ENCODE measurements around the gene PRSS22. TPM values are rescaled to one million over a fixed set of nuclear protein-coding genes. Genes with fewer than 3 reads are reported as not detected.

The PRSS22 gene
- total and polyA plus RNA-seq, 2 experiments from 2014 or later = 1.3 to 2.0 TPM

DNA sequence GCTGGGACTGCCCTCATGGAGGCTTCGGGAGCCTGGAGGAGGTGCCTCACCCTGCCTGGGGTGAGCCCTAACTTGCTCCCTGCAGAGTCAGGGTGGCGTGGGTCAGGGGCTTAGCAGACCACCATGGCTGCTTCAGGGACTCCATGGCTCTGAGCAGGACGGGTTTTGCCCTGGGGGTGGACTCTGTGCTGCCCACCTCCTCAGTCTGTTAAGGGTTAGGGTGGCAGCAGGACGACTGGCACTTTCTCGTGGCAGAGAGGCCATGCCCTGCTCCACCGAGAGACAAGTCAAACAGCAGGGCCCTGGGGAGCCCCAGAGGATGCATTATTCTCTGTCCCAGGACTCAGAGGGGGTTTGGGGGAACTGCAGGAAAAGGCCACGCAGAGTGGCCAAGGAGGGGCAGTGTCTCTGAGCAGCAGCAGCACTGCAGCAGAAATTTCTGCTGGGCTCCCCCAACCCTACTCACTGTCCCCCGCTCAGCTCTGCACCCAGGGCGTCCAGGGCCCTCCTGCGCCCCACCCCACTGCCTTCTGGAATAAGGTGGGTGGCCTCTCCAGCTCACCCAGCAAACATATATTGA lies 1.8 kb upstream of the PRSS22 start:
- Mint-ChIP-seq H3K4me3 (no peak overlapping the region), H3K36me3 (ENCODE audit: low read depth) (peaks cover 4% of the 10 kb centered on the region; the same call in 2 of the 3 replicates), H3K27me3 (ENCODE audit: insufficient read depth, low read depth, poor library complexity) (peaks cover 19% of the 10 kb centered on the region), H3K9me3 (peaks cover 14% of the 10 kb centered on the region), H3K27ac (no peak overlapping the region), H3K4me1 (peaks cover 3% of the 10 kb centered on the region)
- Histone ChIP-seq H3K4me2 (no peak overlapping the region), H3K9me2 (ENCODE audit: insufficient read depth) (no peaks in the 10 kb centered on the region), H3K27me3 (ENCODE audit: insufficient read depth) (peaks cover 28% of the 10 kb centered on the region), H3K4me3 (no peak overlapping the region), H2AFZ (no peak overlapping the region), H3K79me2 (replicated peaks; ENCODE audit: insufficient read depth) (no peaks in the 10 kb centered on the region), H3K27ac (ENCODE audit: low read depth) (no peak overlapping the region), H3K36me3 (ENCODE audit: insufficient read depth) (no peaks in the 10 kb centered on the region), H4K20me1 (replicated peaks; ENCODE audit: insufficient read depth) (no peaks in the 10 kb centered on the region), H3K4me1 (ENCODE audit: insufficient read depth) (peaks cover 3% of the 10 kb centered on the region; the same call in 1 of the 2 replicates), H3F3A (replicated peaks; ENCODE audit: low read depth) (no peaks in the 10 kb centered on the region)
- ATAC-seq = no peak
- TF ChIP-seq ZNF331 (CRISPR knock-in tag; IDR thresholded peaks at IDR 0.05; ENCODE audit: low read depth) (no peak), JUNB (IDR thresholded peaks at IDR 0.05; ENCODE audit: unreplicated experiment) (no peak), STAT1 (IDR thresholded peaks at IDR 0.05; ENCODE audit: unreplicated experiment) (no peak), NANOG (IDR thresholded peaks at IDR 0.05; ENCODE audit: borderline replicate concordance) (no peak), CREB1 (CRISPR knock-in tag; IDR thresholded peaks at IDR 0.05; ENCODE audit: low read depth) (no peak), EZH2phosphoT487 (IDR thresholded peaks at IDR 0.05; ENCODE audit: unreplicated experiment) (no peak), EZH2 (IDR thresholded peaks at IDR 0.05; ENCODE audit: low read depth, unreplicated experiment) (no peak), POLR2AphosphoS5 (IDR thresholded peaks at IDR 0.05; ENCODE audit: low read depth) (no peak), ZNF114 (CRISPR knock-in tag; IDR thresholded peaks at IDR 0.05) (no peak)
- TF ChIP-seq, protein P1, sequence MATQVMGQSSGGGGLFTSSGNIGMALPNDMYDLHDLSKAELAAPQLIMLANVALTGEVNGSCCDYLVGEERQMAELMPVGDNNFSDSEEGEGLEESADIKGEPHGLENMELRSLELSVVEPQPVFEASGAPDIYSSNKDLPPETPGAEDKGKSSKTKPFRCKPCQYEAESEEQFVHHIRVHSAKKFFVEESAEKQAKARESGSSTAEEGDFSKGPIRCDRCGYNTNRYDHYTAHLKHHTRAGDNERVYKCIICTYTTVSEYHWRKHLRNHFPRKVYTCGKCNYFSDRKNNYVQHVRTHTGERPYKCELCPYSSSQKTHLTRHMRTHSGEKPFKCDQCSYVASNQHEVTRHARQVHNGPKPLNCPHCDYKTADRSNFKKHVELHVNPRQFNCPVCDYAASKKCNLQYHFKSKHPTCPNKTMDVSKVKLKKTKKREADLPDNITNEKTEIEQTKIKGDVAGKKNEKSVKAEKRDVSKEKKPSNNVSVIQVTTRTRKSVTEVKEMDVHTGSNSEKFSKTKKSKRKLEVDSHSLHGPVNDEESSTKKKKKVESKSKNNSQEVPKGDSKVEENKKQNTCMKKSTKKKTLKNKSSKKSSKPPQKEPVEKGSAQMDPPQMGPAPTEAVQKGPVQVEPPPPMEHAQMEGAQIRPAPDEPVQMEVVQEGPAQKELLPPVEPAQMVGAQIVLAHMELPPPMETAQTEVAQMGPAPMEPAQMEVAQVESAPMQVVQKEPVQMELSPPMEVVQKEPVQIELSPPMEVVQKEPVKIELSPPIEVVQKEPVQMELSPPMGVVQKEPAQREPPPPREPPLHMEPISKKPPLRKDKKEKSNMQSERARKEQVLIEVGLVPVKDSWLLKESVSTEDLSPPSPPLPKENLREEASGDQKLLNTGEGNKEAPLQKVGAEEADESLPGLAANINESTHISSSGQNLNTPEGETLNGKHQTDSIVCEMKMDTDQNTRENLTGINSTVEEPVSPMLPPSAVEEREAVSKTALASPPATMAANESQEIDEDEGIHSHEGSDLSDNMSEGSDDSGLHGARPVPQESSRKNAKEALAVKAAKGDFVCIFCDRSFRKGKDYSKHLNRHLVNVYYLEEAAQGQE (IDR thresholded peaks at IDR 0.05; ENCODE audit: unreplicated experiment) = no peak
- TF ChIP-seq, protein P2, sequence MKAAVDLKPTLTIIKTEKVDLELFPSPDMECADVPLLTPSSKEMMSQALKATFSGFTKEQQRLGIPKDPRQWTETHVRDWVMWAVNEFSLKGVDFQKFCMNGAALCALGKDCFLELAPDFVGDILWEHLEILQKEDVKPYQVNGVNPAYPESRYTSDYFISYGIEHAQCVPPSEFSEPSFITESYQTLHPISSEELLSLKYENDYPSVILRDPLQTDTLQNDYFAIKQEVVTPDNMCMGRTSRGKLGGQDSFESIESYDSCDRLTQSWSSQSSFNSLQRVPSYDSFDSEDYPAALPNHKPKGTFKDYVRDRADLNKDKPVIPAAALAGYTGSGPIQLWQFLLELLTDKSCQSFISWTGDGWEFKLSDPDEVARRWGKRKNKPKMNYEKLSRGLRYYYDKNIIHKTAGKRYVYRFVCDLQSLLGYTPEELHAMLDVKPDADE (IDR thresholded peaks at IDR 0.05) = no peak
- TF ChIP-seq, protein P3, sequence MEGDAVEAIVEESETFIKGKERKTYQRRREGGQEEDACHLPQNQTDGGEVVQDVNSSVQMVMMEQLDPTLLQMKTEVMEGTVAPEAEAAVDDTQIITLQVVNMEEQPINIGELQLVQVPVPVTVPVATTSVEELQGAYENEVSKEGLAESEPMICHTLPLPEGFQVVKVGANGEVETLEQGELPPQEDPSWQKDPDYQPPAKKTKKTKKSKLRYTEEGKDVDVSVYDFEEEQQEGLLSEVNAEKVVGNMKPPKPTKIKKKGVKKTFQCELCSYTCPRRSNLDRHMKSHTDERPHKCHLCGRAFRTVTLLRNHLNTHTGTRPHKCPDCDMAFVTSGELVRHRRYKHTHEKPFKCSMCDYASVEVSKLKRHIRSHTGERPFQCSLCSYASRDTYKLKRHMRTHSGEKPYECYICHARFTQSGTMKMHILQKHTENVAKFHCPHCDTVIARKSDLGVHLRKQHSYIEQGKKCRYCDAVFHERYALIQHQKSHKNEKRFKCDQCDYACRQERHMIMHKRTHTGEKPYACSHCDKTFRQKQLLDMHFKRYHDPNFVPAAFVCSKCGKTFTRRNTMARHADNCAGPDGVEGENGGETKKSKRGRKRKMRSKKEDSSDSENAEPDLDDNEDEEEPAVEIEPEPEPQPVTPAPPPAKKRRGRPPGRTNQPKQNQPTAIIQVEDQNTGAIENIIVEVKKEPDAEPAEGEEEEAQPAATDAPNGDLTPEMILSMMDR (conservative IDR thresholded peaks at IDR 0.05; ENCODE audit: low read depth in 2 of 2) = no peak
- TF ChIP-seq, protein P4, sequence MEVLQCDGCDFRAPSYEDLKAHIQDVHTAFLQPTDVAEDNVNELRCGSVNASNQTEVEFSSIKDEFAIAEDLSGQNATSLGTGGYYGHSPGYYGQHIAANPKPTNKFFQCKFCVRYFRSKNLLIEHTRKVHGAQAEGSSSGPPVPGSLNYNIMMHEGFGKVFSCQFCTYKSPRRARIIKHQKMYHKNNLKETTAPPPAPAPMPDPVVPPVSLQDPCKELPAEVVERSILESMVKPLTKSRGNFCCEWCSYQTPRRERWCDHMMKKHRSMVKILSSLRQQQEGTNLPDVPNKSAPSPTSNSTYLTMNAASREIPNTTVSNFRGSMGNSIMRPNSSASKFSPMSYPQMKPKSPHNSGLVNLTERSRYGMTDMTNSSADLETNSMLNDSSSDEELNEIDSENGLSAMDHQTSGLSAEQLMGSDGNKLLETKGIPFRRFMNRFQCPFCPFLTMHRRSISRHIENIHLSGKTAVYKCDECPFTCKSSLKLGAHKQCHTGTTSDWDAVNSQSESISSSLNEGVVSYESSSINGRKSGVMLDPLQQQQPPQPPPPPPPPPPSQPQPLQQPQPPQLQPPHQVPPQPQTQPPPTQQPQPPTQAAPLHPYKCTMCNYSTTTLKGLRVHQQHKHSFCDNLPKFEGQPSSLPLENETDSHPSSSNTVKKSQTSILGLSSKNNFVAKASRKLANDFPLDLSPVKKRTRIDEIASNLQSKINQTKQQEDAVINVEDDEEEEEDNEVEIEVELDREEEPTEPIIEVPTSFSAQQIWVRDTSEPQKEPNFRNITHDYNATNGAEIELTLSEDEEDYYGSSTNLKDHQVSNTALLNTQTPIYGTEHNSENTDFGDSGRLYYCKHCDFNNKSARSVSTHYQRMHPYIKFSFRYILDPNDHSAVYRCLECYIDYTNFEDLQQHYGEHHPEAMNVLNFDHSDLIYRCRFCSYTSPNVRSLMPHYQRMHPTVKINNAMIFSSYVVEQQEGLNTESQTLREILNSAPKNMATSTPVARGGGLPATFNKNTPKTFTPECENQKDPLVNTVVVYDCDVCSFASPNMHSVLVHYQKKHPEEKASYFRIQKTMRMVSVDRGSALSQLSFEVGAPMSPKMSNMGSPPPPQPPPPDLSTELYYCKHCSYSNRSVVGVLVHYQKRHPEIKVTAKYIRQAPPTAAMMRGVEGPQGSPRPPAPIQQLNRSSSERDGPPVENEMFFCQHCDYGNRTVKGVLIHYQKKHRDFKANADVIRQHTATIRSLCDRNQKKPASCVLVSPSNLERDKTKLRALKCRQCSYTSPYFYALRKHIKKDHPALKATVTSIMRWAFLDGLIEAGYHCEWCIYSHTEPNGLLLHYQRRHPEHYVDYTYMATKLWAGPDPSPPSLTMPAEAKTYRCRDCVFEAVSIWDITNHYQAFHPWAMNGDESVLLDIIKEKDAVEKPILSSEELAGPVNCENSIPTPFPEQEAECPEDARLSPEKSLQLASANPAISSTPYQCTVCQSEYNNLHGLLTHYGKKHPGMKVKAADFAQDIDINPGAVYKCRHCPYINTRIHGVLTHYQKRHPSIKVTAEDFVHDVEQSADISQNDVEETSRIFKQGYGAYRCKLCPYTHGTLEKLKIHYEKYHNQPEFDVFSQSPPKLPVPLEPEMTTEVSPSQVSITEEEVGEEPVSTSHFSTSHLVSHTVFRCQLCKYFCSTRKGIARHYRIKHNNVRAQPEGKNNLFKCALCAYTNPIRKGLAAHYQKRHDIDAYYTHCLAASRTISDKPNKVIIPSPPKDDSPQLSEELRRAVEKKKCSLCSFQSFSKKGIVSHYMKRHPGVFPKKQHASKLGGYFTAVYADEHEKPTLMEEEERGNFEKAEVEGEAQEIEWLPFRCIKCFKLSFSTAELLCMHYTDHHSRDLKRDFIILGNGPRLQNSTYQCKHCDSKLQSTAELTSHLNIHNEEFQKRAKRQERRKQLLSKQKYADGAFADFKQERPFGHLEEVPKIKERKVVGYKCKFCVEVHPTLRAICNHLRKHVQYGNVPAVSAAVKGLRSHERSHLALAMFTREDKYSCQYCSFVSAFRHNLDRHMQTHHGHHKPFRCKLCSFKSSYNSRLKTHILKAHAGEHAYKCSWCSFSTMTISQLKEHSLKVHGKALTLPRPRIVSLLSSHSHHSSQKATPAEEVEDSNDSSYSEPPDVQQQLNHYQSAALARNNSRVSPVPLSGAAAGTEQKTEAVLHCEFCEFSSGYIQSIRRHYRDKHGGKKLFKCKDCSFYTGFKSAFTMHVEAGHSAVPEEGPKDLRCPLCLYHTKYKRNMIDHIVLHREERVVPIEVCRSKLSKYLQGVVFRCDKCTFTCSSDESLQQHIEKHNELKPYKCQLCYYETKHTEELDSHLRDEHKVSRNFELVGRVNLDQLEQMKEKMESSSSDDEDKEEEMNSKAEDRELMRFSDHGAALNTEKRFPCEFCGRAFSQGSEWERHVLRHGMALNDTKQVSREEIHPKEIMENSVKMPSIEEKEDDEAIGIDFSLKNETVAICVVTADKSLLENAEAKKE (CRISPR knock-in tag; IDR thresholded peaks at IDR 0.05) = no peak
- DNase-seq (ENCODE audit: low spot score) = no peak

Data from GM23338 (cell line).